ENCODE data around the gene COL12A1. TPM values are rescaled to one million over a fixed set of nuclear protein-coding genes. Genes with fewer than 3 reads are reported as not detected.

The COL12A1 gene
- total RNA-seq, 2 experiments from 2014 or later = not detected

DNA sequence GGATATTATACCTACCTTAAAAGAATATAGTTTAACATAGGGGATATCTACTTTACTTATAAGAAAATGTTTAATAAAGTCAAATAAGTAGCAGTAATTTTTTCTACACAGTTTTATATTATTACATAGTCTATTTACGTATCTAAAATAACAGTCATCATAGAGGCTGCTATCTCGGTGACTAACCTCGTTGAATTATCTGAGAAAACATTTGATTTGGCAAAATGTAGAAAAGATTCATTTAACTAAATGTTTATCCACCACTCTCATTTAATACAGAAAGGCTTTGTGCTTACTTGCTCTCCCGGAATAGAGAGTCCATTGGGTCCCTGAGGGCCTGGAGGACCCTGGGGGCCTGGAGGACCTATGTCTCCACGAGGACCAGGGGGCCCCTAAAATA, 103.6 kb downstream of the COL12A1 start:
- no TSS peak for BruUV-seq (replicated peaks)
- no peak overlapping the region for H3K4me2 ChIP-seq (ENCODE audit: low read length)

DNA sequence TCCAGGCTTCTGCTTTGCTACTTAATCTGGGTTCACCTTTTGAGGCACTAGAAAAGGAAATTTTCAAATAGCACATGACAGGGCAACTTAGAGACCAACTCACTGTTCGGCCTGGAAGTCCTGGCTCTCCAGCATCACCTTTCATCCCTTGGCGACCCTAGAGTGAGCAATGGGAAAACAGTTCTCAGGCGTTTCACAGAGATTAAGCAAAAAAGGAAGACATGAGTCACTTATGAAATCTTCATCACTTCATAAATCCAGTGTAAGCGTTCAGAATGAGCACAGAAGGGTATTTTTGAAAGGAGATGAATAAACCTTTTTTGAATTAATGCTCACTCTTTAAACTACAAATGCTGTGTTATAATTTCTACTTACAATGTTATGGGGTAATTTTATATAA, 104.0 kb downstream of the COL12A1 start:
- intact Hi-C loops (cut with micrococcal nuclease; ENCODE audit: unreplicated experiment) = no loop called here
- no peaks in the 10 kb centered on the region for H3K79me2 ChIP-seq (ENCODE audit: insufficient read depth, low read depth, low read length)
- no peak overlapping the region for H3K4me2 ChIP-seq (ENCODE audit: low read length)
- ChIA-PET CTCF (ENCODE audit: unreplicated experiment) (no interaction called here), POLR2A (no interaction called here)
- DNase-seq (ENCODE audit: low spot score) = no peak
- H3K27ac ChIP-seq (ENCODE audit: low read depth, low read length, poor library complexity, severe bottlenecking) = no peak overlapping the region
- H3K36me3 ChIP-seq (ENCODE audit: insufficient read depth, low read length) = no peaks in the 10 kb centered on the region
- H3K9me3 ChIP-seq (ENCODE audit: low read length) = no peaks in the 10 kb centered on the region
- H3K9me2 ChIP-seq (ENCODE audit: insufficient read depth, low read length) = no peaks in the 10 kb centered on the region
- TF ChIP-seq, protein P1, sequence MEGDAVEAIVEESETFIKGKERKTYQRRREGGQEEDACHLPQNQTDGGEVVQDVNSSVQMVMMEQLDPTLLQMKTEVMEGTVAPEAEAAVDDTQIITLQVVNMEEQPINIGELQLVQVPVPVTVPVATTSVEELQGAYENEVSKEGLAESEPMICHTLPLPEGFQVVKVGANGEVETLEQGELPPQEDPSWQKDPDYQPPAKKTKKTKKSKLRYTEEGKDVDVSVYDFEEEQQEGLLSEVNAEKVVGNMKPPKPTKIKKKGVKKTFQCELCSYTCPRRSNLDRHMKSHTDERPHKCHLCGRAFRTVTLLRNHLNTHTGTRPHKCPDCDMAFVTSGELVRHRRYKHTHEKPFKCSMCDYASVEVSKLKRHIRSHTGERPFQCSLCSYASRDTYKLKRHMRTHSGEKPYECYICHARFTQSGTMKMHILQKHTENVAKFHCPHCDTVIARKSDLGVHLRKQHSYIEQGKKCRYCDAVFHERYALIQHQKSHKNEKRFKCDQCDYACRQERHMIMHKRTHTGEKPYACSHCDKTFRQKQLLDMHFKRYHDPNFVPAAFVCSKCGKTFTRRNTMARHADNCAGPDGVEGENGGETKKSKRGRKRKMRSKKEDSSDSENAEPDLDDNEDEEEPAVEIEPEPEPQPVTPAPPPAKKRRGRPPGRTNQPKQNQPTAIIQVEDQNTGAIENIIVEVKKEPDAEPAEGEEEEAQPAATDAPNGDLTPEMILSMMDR (conservative IDR thresholded peaks at IDR 0.05; ENCODE audit: low read length) = no peak
- no peak for TF ChIP-seq EZH2phosphoT487 (IDR thresholded peaks at IDR 0.05; ENCODE audit: borderline replicate concordance, low read depth, low read length)
- no peak overlapping the region for H3K4me3 ChIP-seq (ENCODE audit: low read depth, low read length, poor library complexity, severe bottlenecking)
- H3K4me1 ChIP-seq (ENCODE audit: insufficient read depth, low read length, poor library complexity, severe bottlenecking) = no peaks in the 10 kb centered on the region
- BruUV-seq (replicated peaks) = no TSS peak
- H4K20me1 ChIP-seq (ENCODE audit: insufficient read depth, low read length) = no peaks in the 10 kb centered on the region
- no peak overlapping the region for H2AFZ ChIP-seq (ENCODE audit: low read length)

More for the DNA sequence above, 103.6 kb downstream of the COL12A1 start:
- Histone ChIP-seq H3K27ac (ENCODE audit: low read depth, low read length, poor library complexity, severe bottlenecking) (no peak overlapping the region), H3K9me3 (ENCODE audit: low read length) (no peaks in the 10 kb centered on the region), H2AFZ (ENCODE audit: low read length) (no peak overlapping the region), H3K9me2 (ENCODE audit: insufficient read depth, low read length) (no peaks in the 10 kb centered on the region), H3K4me3 (ENCODE audit: low read depth, low read length, poor library complexity, severe bottlenecking) (no peak overlapping the region), H3K79me2 (ENCODE audit: insufficient read depth, low read depth, low read length) (no peaks in the 10 kb centered on the region), H4K20me1 (ENCODE audit: insufficient read depth, low read length) (no peaks in the 10 kb centered on the region), H3K36me3 (ENCODE audit: insufficient read depth, low read length) (no peaks in the 10 kb centered on the region), H3K4me1 (ENCODE audit: insufficient read depth, low read length, poor library complexity, severe bottlenecking) (no peaks in the 10 kb centered on the region)
- TF ChIP-seq, protein P1 (conservative IDR thresholded peaks at IDR 0.05; ENCODE audit: low read length) = no peak
- no peak for TF ChIP-seq EZH2phosphoT487 (IDR thresholded peaks at IDR 0.05; ENCODE audit: borderline replicate concordance, low read depth, low read length)
- intact Hi-C loops (cut with micrococcal nuclease; ENCODE audit: unreplicated experiment) = no loop called here
- no peak for DNase-seq (ENCODE audit: low spot score)
- POLR2A ChIA-PET = interaction anchor here (0.6 kb wide), 1 partner anchor 734 kb away, joined by 4 read pairs; no protein-coding TSS in a partner anchor
- CTCF ChIA-PET (ENCODE audit: unreplicated experiment) = no interaction called here

DNA sequence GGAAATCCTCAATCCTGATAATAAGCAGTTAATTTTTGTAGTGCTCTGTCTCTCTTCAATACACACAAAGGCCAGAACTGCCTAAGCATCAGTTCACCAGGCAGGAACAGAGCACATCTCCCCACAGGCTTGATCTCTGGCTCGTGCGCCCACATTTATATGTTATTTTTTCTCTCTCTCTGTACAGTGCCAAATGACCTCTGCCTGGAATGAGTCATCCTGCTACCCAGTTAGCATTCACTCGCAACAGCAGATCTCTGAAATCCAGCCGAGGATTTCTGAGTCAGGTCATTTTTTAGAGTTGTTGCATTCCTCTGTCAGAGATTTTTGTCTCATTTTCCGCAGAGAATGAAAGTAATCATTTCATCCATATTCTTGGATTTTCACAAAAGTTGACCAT, 107.1 kb downstream of the COL12A1 start:
- DNase-seq (ENCODE audit: low spot score) = no peak
- H3K79me2 ChIP-seq (ENCODE audit: insufficient read depth, low read depth, low read length) = no peaks in the 10 kb centered on the region
- ChIA-PET CTCF (ENCODE audit: unreplicated experiment) (no interaction called here), POLR2A (interaction anchor here (0.7 kb wide), 1 partner anchor 105 kb away, joined by 3 read pairs; no protein-coding TSS in a partner anchor)
- H3K4me3 ChIP-seq (ENCODE audit: low read depth, low read length, poor library complexity, severe bottlenecking) = no peak overlapping the region
- BruUV-seq (replicated peaks) = no TSS peak
- TF ChIP-seq, protein P1 (conservative IDR thresholded peaks at IDR 0.05; ENCODE audit: low read length) = no peak
- TF ChIP-seq EZH2phosphoT487 (IDR thresholded peaks at IDR 0.05; ENCODE audit: borderline replicate concordance, low read depth, low read length) = no peak
- H4K20me1 ChIP-seq (ENCODE audit: insufficient read depth, low read length) = no peaks in the 10 kb centered on the region
- no peaks in the 10 kb centered on the region for H3K9me3 ChIP-seq (ENCODE audit: low read length)
- no peaks in the 10 kb centered on the region for H3K4me1 ChIP-seq (ENCODE audit: insufficient read depth, low read length, poor library complexity, severe bottlenecking)
- no peak overlapping the region for H3K27ac ChIP-seq (ENCODE audit: low read depth, low read length, poor library complexity, severe bottlenecking)
- intact Hi-C loops (cut with micrococcal nuclease; ENCODE audit: unreplicated experiment) = no loop called here
- no peak overlapping the region for H2AFZ ChIP-seq (ENCODE audit: low read length)
- no peaks in the 10 kb centered on the region for H3K9me2 ChIP-seq (ENCODE audit: insufficient read depth, low read length)
- H3K36me3 ChIP-seq (ENCODE audit: insufficient read depth, low read length) = no peaks in the 10 kb centered on the region
- no peak overlapping the region for H3K4me2 ChIP-seq (ENCODE audit: low read length)
